ENCODE measurements around the gene BTBD19.
"Not testable (repeated sequence)": the region's sequence is repeated elsewhere in the genome, so short reads cannot be mapped to it uniquely, and the experiment has no call there.

The BTBD19 gene

GRCh38 chr1:44829506-44830384 is 21.4 kb downstream of the BTBD19 start:
- DNase-seq = no peak

GRCh38 chr1:44830900-44831304 is 22.6 kb downstream of the BTBD19 start:
- DNase-seq = no peak

DNA sequence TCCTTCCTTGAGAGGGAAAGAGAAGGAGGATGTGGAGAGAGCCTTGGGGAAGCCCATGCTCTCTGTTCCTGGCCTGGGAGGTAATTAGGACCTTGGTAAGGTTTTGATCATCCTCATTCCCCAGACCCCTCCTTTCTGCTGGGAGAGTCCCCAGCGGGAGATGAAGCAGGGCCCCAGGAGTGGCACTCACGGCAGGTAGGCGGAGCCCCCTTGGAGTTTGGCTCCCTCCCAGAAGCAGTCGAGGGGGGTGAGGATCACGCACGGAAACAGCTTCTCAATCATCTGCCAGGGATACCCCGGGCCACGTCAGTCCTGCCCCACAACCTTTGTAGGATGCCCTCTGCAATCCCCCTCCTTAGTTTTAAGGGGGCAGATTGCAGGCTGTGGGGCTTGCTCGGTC is 23.2 kb downstream of the BTBD19 start:
- no peak for DNase-seq

DNA sequence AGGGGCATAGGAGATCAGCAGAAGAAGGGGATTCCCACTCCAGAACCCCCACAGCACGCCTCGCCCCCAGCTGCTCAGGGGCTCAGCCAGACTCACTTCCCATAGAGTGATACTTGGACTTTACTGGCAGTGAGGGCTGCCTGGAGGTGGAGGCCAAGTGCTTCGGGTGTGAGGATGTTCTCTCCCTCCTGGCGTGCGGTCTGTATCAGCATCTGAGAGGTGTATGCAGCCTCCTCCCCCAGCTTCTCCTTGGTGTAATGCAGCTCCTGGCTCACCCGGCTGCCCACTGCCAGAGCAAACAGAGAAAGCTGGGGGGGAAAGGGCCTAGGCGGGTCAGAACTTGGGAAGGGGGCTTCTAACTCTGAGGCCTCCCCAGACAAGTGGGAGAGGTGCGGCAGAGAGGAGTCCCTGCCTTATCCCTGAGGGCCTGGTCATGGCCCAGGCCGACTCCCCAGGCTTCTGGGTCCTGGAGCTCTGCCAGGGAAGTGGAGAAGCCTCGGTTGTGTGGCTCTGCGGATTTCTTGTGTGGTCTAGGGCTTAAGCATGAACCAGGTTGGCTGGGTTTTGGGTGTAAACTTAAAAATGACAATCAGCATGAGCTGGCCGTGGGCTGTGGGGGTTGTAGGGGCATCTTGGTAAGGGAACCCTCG is 23.9 kb downstream of the BTBD19 start:
- no peak for DNase-seq

- DNase-seq = no peak
Measured at GRCh38 chr1:44834328-44834727, 26.0 kb downstream of the BTBD19 start.

- peak; percentile 91 for DNase-seq
Measured at GRCh38 chr1:44835738-44836675, 27.7 kb downstream of the BTBD19 start.

- not testable (repeated sequence) for DNase-seq
Measured at GRCh38 chr1:44838294-44838693, 30.0 kb downstream of the BTBD19 start.

DNA sequence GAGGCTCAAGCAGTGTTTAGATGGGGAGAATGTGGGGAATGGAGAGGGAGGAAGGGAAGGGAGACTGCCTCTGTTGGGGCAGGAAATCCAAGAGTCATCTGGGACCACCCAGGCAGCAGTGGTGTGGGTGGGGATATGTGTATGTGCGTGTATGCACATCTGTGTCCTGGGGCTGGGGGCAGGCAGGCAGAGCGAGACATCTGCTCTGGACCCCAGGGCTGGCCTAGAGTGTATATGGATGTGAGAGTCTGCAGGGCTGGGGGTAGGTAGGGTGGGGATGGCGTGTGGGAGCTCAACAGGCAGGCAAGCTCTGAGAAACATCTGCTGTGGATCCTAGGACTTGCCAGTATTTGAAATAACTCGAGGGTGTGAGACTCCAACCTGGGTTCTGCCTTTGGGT is 31.3 kb downstream of the BTBD19 start:
- no peak for DNase-seq

DNA sequence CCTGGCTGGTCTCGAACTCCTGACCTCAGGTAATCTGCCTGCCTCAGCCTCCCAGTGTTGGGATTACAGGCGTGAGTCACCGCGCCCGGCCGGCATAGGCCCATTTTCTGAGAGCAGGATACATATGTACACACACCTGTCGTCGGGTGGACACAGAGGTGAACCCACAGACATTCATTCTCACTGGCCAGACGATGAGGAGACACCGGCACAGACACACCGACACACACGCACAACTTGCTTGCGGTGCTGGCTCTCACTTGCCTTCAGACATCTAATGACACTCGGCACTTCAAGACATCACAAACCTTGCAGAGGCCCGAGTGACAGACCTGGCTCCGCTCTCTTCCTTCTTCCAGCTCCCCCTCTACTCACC is 34.2 kb downstream of the BTBD19 start:
- no peak for DNase-seq

GRCh38 chr1:44842862-44843655 is 34.7 kb downstream of the BTBD19 start, which contains the start of gene PTCH2:
Gene PTCH2 (minus strand): TSS chr1:44843253. CDS start chr1:44842932, 321 bp downstream.
- peak; percentile 15 for DNase-seq

DNA sequence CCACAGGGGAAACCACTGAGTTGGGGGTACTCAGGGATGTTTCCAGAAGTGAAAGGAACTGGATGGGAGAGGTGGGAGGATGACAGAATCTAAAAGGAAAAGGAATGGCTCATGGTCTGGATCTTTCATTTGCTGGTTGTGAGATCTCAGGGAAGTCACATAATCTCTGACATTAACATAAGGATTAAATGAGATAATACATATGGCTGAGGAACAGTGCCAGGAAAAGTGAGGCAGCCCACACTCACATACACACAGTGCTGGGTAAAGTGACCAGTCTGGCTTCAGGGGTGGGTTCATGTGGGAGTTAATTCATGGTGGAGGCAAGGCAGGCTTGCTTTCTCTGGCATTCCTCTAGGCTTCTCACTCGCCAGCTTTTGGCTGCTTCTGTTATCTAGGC is 38.7 kb downstream of the BTBD19 start:
- no peak for DNase-seq

- DNase-seq = no peak
Measured at GRCh38 chr1:44847845-44848244, 39.5 kb downstream of the BTBD19 start.

DNA sequence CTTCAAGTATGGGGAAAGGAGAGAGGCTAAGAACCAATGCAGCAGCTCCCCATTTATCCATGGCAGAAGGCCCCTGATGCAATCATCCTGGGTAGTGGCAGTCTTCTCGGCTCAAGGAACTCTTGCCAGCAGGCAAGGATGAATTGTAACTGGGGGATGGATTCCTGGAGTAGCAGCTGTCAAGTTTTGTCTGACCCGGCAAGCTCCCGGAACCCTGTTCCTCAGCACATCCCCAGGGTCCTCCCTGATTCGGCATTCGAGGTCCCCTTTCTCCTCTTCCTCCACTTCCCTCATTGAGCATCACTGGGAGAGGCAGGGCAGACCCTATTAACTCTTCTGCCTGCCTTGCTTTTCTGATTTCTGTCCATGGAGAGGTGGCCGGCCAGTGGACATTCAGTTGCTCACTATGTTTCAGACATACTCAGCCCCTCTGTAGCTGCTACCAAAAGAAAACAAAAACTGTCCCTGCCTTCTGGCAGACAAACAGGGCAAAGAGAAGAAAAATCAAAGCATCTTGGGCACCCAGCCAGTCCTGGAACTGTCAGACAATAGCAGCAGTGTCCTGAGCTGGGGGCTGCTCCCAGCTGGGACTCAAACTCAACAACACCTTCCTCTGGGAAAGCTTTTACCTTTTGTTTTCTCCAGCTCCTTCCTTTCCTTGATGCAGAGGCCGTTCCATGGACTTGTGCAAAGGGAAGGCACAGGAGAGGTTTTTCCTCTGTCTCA is 40.3 kb downstream of the BTBD19 start:
- DNase-seq = no peak

DNA sequence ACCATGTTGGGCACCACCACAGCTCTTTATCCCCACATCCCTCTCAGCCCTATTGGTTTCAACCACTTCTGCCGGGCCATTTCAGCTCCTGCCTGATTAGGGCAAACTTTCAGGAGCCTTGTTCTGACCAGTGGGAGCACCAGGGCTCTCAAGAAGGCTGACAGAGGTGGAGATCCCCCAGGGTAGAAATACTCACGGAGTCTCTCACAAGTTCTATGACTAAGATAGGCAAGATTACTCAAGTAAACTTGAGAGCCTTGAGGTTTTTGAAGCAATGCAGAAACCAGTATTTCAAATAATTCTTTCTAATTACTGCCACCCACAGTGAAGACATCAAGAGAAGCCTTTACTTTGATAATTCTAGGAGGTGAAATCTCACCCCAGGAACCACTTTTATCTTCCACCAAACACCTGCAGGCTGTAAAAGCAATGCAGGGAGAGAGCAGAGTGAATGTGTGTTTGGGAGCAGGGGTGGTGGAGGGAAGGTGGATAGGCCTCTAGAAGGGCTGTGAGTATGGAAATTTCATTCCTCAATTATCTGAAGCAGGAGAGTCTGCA is 41.3 kb downstream of the BTBD19 start:
- no peak for DNase-seq

- DNase-seq = no peak
Measured at GRCh38 chr1:44851308-44851707, 43.0 kb downstream of the BTBD19 start.

- DNase-seq = no peak
Measured at GRCh38 chr1:44853201-44853600, 44.9 kb downstream of the BTBD19 start.

DNA sequence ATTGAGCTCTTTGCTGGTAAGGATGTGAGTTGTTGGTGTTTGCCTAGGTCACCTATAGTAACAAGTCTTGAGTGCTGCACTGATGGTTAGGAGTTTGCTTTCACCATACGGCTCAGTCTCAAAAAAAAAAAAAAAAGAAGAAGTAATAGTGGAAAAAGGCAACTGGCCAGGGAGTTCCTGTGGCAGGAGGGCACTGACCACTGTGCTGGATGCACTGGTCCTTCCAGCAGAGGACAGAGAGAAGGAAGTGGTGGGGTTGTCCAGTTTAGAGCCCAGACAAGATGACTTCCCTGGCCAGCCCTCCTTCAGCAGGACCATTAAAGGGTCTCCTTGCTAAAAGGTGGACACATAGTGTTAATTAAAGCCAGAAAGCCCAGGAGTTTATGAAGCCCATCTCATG is 46.6 kb downstream of the BTBD19 start:
- DNase-seq = no peak

DNA sequence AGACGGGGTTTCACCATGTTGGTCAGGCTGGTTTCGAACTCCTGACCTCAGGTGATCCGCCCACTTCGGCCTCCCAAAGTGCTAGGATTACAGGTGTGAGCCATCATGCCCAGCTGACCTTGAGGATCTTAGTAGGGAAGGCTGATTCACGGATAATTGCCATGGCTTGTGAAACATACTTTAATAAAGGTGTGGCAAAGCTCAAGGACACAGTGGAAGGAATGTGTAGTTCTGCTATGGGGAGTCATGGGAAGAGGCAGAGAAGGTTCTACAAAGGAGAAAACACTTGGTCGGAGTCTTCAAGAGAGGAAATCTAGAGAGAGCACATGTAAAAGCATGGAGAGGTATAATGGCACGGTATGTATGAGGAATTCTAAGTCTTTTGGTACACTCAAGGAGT is 47.4 kb downstream of the BTBD19 start:
- no peak for DNase-seq

DNA sequence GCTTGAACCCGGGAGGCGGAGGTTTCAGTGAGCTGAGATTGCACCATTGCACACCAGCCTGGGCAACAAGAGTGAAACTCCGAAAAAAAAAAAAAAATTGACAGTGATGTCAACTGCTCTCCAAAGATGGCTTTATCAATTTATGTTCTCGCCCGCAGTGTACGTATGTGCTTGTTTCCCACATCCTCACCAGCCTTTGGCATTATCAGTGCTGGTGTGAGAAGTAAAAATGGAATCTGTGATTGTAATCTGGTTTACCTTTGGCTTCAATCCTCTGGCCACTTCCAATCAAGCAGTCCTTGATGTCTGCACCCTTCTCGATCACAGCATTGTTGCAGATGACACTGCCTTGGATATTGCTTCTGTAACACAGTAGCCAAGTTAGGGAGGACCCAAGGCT is 49.1 kb downstream of the BTBD19 start:
- DNase-seq = no peak

- DNase-seq = no peak
Measured at GRCh38 chr1:44860331-44860730, 52.0 kb downstream of the BTBD19 start.

DNA sequence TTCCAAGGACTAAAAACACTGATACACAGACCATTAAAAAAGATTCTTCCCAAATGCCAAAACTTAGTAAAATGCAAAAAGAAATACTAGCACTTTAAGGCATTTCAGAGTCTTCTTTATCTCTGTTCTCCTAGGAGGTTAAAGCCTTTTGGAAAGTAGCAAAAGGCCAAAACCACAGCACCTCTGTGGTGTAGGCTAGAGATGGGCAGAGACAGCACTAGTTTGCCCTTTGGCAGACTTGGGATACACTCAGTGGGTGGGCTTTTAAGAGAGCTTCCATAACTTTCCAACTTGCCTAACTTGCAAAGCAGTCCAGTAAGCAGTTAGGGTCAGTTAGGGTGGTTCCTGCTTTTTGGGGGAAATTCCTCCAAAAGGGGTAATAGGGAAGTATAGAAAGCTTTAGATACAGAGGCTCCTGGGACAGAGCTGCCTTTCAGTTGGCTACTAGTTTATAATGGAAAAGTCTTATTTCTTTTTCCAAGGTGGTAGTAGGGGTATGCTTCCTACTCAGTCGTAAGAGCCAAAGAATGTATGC is 52.6 kb downstream of the BTBD19 start:
- no peak for DNase-seq
